Choroid plexus epithelial cell (primary cell): ENCODE results near the gene KCNC1.

Experiments used
- DNase-seq: peaks from one replicate; pipeline ENCODE4 v3.0.0-alpha.2; 2010; ENCODE audit warnings: low read depth
- H3K4me3 ChIP-seq: 2 replicates; pipeline ENCODE4 v1.5.1; 2011; ENCODE audit warnings: low read depth, mild to moderate bottlenecking, control low read depth, low read length, moderate library complexity
- TF ChIP-seq, protein P1 (sequence below): conservative IDR thresholded peaks from 2 replicates; pipeline ENCODE4 v1.5.1; 2011; ENCODE audit warnings: low read depth, mild to moderate bottlenecking, control low read depth, inconsistent platforms, low read length, moderate library complexity

Gene KCNC1

DNA sequence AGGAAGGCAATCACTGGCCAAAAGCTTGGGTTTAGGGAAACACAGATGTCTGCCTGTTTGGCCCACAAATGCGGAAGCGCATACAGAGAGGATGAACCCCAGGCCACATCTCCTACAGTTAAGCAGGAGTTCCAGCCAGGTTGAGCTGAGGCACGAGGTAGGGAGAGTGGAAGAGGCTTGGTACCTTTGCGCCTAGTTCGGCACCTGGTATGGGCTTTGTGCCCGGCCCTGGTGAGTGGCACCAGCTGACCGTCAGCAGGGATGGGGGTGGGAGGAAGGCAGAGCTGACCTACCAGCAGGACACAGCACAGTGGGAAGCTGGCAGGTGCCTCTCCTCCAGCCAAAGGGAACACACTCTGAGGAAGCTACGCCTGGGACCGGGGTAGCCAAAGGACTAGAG is 57.6 kb downstream of the KCNC1 start:
- H3K4me3 ChIP-seq, result no peak overlapping the region
- no peak for DNase-seq

DNA sequence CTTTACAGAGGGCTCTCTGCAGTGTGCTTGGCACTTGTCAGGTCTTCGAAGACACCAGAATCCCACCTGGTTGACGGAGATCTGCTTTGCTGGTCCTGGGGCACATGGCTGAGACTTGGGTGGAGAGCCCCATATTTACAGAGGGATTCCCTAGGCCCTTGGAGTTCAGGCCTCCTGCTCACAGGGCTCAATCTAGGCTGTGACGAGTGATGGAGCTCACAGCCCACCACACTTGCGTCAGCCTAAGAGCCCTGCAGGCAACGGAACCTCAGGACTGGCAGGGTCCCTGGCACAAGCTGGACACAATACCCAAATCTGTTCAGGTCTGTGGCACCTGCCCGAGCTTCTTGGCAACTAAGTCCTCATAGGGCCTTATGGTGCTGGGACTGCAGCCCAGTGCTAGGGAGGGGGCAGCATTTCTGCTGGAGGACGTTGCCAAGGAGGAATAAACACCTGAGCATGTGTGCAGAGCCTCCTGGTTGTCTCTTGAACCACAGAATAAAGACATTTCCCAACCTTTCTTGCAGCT is 59.1 kb downstream of the KCNC1 start:
- no peak for DNase-seq
- TF ChIP-seq, protein P1, sequence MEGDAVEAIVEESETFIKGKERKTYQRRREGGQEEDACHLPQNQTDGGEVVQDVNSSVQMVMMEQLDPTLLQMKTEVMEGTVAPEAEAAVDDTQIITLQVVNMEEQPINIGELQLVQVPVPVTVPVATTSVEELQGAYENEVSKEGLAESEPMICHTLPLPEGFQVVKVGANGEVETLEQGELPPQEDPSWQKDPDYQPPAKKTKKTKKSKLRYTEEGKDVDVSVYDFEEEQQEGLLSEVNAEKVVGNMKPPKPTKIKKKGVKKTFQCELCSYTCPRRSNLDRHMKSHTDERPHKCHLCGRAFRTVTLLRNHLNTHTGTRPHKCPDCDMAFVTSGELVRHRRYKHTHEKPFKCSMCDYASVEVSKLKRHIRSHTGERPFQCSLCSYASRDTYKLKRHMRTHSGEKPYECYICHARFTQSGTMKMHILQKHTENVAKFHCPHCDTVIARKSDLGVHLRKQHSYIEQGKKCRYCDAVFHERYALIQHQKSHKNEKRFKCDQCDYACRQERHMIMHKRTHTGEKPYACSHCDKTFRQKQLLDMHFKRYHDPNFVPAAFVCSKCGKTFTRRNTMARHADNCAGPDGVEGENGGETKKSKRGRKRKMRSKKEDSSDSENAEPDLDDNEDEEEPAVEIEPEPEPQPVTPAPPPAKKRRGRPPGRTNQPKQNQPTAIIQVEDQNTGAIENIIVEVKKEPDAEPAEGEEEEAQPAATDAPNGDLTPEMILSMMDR, result no peak

More for the DNA sequence above, 57.6 kb downstream of the KCNC1 start:
- TF ChIP-seq, protein P1, result no peak

DNA sequence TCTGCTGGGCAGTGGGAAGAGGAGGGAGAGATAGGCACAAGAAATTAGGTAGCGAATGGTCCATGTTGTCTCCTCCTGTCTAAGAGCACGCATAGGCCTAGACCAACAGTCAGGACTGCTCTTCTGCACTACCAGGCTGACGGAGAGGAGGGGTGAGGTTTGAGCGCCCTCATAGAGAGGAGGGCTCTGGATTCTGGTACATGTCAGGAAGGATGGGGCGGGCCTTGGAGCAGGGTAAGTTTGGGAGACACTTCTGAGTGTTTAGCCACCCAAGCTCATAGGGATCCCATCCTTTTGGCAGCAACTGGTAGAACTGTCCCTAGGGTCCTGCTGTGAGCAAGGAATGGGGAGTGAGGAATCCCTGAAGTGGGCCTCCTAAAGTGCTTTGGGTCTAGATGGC is 60.4 kb downstream of the KCNC1 start:
- TF ChIP-seq, protein P1, result no peak
- no peak overlapping the region for H3K4me3 ChIP-seq
- DNase-seq, result no peak

More for the DNA sequence above, 59.1 kb downstream of the KCNC1 start:
- no peak overlapping the region for H3K4me3 ChIP-seq

DNA sequence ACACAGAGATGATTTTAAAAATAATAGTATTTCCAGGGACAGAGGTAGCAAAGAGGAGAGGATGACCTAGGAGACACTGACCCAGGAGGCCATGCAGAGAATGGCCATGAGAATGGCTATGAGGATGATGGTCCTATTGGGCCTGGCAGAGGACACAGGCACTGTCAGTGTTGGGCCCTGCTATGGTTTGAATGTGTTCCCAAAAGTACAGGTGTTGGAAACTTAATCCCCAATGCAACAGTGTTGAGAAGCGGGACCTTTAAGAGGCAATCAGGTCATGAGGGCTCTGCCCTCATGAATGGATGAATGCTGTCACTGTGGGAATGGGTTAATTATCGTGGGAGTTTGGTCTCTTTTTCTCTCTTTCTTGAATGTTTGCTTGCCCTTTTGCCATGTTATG is 61.6 kb downstream of the KCNC1 start:
- no peak overlapping the region for H3K4me3 ChIP-seq

DNA sequence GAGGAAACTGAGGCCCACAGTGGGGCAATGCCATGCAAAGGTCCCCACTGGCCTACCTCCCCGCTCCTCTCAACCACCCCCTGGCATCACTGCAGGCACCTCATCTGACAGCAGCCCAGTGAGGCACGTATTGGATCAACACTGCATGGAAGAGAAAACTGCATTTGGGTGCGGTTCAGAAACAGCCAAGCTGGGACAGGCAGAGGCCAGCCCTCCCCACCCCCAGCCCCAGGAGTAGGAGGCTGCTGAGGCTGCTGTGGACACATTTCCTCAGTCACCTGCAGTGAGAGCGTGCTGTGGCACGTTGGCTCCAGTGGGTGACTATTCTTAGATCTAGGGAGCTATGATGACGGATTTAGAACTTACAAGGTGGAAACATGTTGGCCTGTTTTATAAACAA is 63.7 kb downstream of the KCNC1 start:
- no peak overlapping the region for H3K4me3 ChIP-seq
- TF ChIP-seq, protein P1, result no peak
- DNase-seq, result no peak

More for the DNA sequence above, 61.6 kb downstream of the KCNC1 start:
- DNase-seq, result no peak
- TF ChIP-seq, protein P1, result no peak

DNA sequence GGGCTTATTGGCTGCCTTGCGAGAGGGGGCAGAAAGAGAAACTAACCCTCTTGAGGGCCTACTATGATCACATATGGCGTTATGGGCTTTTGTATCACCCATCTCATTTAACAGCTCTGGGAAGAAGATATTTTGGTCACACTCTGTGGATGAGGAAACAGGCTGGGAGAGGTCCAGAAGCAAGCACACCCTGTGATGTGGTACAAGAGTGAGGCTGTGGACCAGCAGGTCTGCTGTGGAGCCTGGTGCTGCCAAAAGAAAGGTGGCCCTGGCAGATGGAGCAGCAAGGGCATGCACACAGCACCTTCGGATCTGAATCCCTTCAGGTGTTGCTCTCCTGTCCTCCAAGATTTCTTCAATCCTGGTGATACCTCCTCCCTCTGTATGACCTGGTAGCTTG is 64.1 kb downstream of the KCNC1 start:
- no peak for DNase-seq
- TF ChIP-seq, protein P1, result no peak
- H3K4me3 ChIP-seq, result no peak overlapping the region

DNA sequence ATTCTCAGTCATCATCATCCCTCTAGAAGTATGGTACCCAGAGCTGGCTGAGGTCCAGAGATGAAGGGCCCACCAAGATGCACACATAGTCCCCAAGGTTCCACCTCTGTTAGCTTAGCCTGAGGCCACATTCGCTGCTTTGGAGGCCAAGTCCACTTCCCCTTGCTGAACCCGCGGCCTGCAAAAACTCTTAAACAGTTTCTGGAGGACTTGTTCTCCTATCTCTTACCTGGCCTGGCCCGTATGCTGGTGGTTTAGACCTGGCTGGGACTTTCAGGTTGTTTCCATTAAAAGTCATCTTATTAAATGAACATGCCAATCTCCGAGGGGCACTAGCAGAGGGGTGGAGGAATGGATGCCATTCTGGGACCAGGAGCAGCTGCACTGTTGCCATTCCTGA is 64.6 kb downstream of the KCNC1 start:
- H3K4me3 ChIP-seq, result no peak overlapping the region
- DNase-seq, result no peak
- TF ChIP-seq, protein P1, result no peak
